Ovary (tissue), 9 donors: ENCODE results near the gene REXO4. TPM values are rescaled to one million over a fixed set of nuclear protein-coding genes. Genes with fewer than 3 reads are reported as not detected.

Experiments
- DNase-seq, 5 donors: peaks; one replicate each; pipeline ENCODE4 v3.0.0-alpha.2; 2019 to 2020
- H3K27ac ChIP-seq, 2 donors: fragments of 200-600 bp; one replicate each; pipeline versions ENCODE4 v1.5.1 to v1.8.0; 2019 to 2022
- H3K27me3 ChIP-seq: fragments of 200-600 bp; one replicate; pipeline ENCODE4 v1.8.0; 2022
- H3K36me3 ChIP-seq: fragments of 200-600 bp; sonication (generic); one replicate; pipeline ENCODE4 v1.5.1; 2019
- H3K4me1 ChIP-seq: one replicate; pipeline ENCODE4 v1.8.1; 2013; ENCODE audit warnings: mild to moderate bottlenecking, moderate library complexity; ENCODE audit not compliant: insufficient read depth
- H3K4me3 ChIP-seq: fragments of 200-600 bp; sonication (generic); one replicate; pipeline ENCODE4 v1.5.1; 2017
- H3K9me3 ChIP-seq, 2 donors: fragments of 200-600 bp in 1 of 2; sonication (generic) in 1 of 2; one replicate each; pipeline versions ENCODE4 v1.5.1 to v1.8.1; 2013 to 2019; ENCODE audit warnings: mild to moderate bottlenecking in 1 of 2, moderate library complexity in 1 of 2
- CTCF ChIP-seq, 3 donors: fragments of 450-650 bp in 2 of 3; fragments of 200-600 bp in 1 of 3; IDR thresholded peaks; one replicate each; pipeline versions ENCODE4 v1.5.1 to v1.8.0; 2016 to 2022; ENCODE audit warnings: antibody characterized with exemption in 3 of 3, mild to moderate bottlenecking in 1 of 3
- EP300 ChIP-seq: sonication (generic); formaldehyde crosslinking; IDR thresholded peaks from one replicate; pipeline ENCODE4 v1.6.1; 2017; ENCODE audit warnings: antibody characterized with exemption
- POLR2A ChIP-seq: fragments of 450-650 bp; IDR thresholded peaks from one replicate; pipeline ENCODE4 v1.6.1; 2017; ENCODE audit warnings: antibody characterized with exemption, mild to moderate bottlenecking, moderate library complexity
- WGBS, 3 donors: extraction: QIAGEN DNeasy Blood & Tissue Kit in 1 of 3; methylation state at CpG; one replicate each; pipeline versions ENCODE4 v1.1.5 to v1.1.7; 2013 to 2017; 5-methylcytosine and 5-hydroxymethylcytosine counted together
- intact Hi-C, 4 donors: fragments of 100-400 bp; cut with DNase I; formaldehyde crosslinking; loops; one replicate each; pipeline versions ENCODE4 v1.11.0 to v1.15.1; 2022 to 2023
- polyA plus RNA-seq, 2 donors: library from polyadenylated mRNA; stranded (reverse); fragments of 200-250 nt in 1 of 2; fragments of 350-450 nt in 1 of 2; fragmentation: Illumina TruSeq in 1 of 2; extraction: RNeasy Lipid Tissue Mini Kit (QIAGEN cat#74804) in 1 of 2; gene quantifications; one replicate each; pipeline ENCODE4 v1.2.3, GENCODE V29; 2013 to 2014
- total RNA-seq, 7 donors: library from RNA; depleted of rRNA in 2 of 7; stranded (reverse); fragments of >200 nt in 2 of 7; fragmentation: NEBNext Ultra II Directional in 3 of 7; extraction: Animal tissue kit (Norgen Biotek cat#: 25700) in 3 of 7; gene quantifications; one replicate each; pipeline versions ENCODE4 v1.1.0 to v1.2.4, GENCODE V29; 2016 to 2023
- donor health status: DM: no; HTN: no; CAD: no; lungs with moderate emphysema.
- donor health status: DM: no; HTN: no; CAD: no.
- donor health status: Bipolar disorder and iron deficiency.
- donor health status: DM: yes; HTN: yes; CAD: no.
- donor health status: DM: no; HTN: no; CAD: no.
- donor health status: DM: yes; HTN: yes; CAD: no.

Gene REXO4
- total and polyA plus RNA-seq, 9 donors: 15.9 to 31.0 (median 21.9) TPM

- no peaks in the 10 kb centered on the region for H3K9me3 ChIP-seq
- 63 to 70% (median 68%) methylated on average over 13 of the region's 13 CpGs for WGBS, 3 donors
- H3K36me3 ChIP-seq: no peaks in the 10 kb centered on the region
- H3K27me3 ChIP-seq: no peaks in the 10 kb centered on the region
- DNase-seq: no peak
- no peak overlapping the region for H3K27ac ChIP-seq
- peaks cover 6% of the 10 kb centered on the region for H3K4me1 ChIP-seq
- H3K4me3 ChIP-seq: no peak overlapping the region
- TF ChIP-seq EP300 (no peak), CTCF (IDR thresholded peaks at IDR 0.05) (no peak), POLR2A (no peak)
- intact Hi-C loops: no loop called here
Measured at GRCh38 chr9:133361507-133362092, 56.2 kb downstream of the REXO4 start.

GRCh38 chr9:133360400-133361393 is 57.1 kb downstream of the REXO4 start:
- Histone ChIP-seq H3K4me3 (no peak overlapping the region), H3K4me1 (peaks cover 6% of the 10 kb centered on the region), H3K27me3 (no peaks in the 10 kb centered on the region), H3K36me3 (no peaks in the 10 kb centered on the region), H3K27ac (no peak overlapping the region), H3K9me3 (no peaks in the 10 kb centered on the region)
- intact Hi-C loops: no loop called here
- peak in 1 of 5 donors; percentile 22 for DNase-seq
- TF ChIP-seq POLR2A: no peak
- no peak for TF ChIP-seq EP300
- TF ChIP-seq CTCF (IDR thresholded peaks at IDR 0.05): no peak
- WGBS, 3 donors: 71 to 79% (median 77%) methylated on average over 21 of the region's 21 CpGs

- Histone ChIP-seq H3K27me3 (no peaks in the 10 kb centered on the region), H3K27ac (no peak overlapping the region), H3K4me1 (peaks cover 6% of the 10 kb centered on the region), H3K36me3 (no peaks in the 10 kb centered on the region), H3K9me3 (no peaks in the 10 kb centered on the region), H3K4me3 (no peak overlapping the region)
- peak in 1 of 5 donors; percentile 38 for DNase-seq
- 52 to 60% (median 60%) methylated on average over 20 of the region's 20 CpGs for WGBS, 3 donors
- TF ChIP-seq CTCF (IDR thresholded peaks at IDR 0.05): no peak
- intact Hi-C loops: no loop called here
Measured at GRCh38 chr9:133359399-133360175, 58.2 kb downstream of the REXO4 start.

- peaks cover 6% of the 10 kb centered on the region for H3K4me1 ChIP-seq
- intact Hi-C loops: no loop called here
Measured at GRCh38 chr9:133357656-133358055, 60.2 kb downstream of the REXO4 start.

More at GRCh38 chr9:133357656-133358055, 60.2 kb downstream of the REXO4 start:
- 69 to 83% (median 73%) methylated on average over 14 of the region's 14 CpGs for WGBS, 3 donors
- TF ChIP-seq CTCF (IDR thresholded peaks at IDR 0.05) (no peak), EP300 (no peak)
- Histone ChIP-seq H3K27ac (no peak overlapping the region), H3K27me3 (no peaks in the 10 kb centered on the region), H3K36me3 (no peaks in the 10 kb centered on the region), H3K4me3 (no peak overlapping the region), H3K9me3 (no peaks in the 10 kb centered on the region)
- DNase-seq: no peak
